Measurements from ENCODE around the gene GTF2I.
A peak's percentile ranks its signal among the peaks of the same experiment; 100 is the strongest.
"Not testable (repeated sequence)": the region's sequence is repeated elsewhere in the genome, so short reads cannot be mapped to it uniquely, and the experiment has no call there.

GTF2I gene

DNA sequence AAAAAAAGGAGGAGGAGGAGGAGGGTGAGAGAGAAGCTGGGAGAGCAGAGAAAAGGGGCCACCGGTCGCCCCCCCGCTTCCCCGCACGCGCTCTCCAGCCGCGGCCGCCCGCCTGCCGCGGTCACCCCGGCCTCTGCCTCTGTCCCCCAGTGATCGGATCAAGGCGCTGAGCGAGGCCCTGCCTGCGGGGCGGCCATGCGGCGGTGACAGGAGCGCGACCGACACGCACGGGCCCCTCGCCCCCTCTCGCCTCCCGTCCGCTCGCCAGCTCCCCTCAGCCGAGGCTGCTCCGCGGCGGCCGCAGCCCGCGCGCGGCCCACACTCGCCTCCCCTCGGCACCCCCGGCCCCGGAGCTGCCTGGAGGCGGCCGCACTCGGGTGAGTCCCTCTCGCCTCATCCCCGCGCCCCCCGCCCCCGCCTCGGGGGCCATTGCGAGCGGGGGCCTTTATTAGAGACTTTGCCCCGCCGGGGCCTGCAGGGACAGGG is at the start of gene GTF2I:
TSS of gene GTF2I (plus strand) at position 27 of the 486 bp plus-strand sequence. CDS start 31,411 bp downstream, outside the sequence.
- peaks cover 4% of the 10 kb centered on the region for H3K36me3 Mint-ChIP-seq
- H3K27me3 Mint-ChIP-seq: no peaks in the 10 kb centered on the region
- H3K4me1 Mint-ChIP-seq (ENCODE audit: low read depth): peaks cover 56% of the 10 kb centered on the region
- peak within 1 kb of the TSS; percentile 88 for H3K4me3 Mint-ChIP-seq
- no peaks in the 10 kb centered on the region for H3K9me3 Mint-ChIP-seq (ENCODE audit: low read depth)
- peak within 1 kb of the TSS; percentile 88 for H3K27ac Mint-ChIP-seq

DNA sequence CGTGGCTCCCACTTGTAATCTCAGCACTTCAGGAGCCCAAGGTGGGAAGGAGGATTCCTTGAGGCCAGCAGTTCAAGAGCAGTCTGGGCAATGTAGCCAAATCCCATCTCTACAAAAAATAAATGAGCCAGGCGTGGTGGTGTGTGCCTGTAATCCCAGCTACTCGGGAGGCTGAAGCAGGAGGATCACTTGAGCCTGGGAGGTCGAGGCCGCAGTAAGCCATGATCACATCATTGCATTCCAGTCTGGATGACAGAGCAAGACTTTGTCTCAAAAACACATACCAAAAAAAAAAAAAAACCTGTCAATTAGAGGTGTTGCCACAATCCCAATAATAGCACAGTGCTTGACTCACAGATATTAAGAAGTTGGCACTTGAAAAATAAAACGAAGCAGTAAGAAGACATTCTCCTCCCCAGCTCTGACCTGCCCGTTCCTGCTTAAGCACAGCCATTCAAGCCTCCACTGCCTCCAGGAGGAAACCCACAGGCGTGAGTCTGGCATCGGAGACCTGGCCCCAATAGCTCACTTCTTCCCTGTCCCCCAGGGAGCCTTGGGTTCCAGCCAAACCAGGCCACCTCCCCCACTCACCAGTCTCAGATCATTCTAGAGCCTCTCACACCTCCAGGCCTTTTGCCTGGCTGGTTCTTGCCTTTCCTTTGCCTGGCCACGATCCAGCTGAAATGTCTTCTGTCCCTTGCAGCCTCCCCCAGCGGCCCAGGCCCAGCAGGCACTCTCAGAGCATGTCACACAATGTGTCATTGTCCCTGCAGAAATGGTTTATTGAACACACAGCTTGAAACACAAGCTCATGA is 45.3 kb upstream of the GTF2I start:
- Mint-ChIP-seq H3K9me3 (ENCODE audit: low read depth) (no peaks in the 10 kb centered on the region), H3K4me1 (ENCODE audit: low read depth) (peaks cover 13% of the 10 kb centered on the region), H3K4me3 (no peak overlapping the region), H3K36me3 (peaks cover 2% of the 10 kb centered on the region), H3K27ac (no peak overlapping the region), H3K27me3 (no peaks in the 10 kb centered on the region)

DNA sequence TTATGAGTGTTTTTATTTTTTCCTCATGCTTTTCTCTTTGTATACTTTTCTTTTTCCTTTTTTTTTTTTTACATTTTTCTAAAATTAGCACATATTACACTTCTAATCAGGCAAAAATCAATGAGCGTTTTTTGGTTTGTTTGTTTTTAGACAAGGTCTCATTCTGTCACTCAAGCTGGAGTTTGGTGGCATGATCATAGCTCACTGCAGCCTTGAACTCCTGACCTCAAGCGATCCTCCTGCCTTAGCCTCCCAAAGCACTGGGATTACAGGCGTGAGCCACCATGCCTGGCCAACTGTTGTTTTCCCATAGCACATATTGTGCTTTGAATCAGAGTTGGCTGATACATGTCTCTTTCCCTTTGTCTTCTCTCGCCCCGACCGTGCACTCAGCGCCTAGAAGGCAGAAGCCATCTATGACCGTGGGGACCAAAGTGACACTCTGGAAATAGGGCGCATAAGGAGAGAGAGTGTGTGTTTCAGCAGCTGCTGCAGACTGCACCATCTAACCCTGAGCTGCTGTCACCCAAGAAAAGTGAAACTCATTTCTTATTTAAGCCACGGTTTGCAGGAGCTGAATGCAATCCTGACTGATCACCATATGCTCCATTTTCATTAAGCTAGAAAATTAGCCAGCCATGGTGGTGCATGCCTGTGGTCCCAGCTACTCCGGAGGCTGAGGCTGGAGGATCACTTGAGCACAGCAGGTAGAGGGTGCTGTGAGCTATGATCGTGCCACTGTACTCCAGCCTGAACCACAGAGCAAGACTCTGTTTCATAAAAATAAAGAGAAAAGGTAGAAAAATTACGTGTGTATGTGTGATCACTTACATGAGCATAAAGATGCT is 41.4 kb upstream of the GTF2I start:
- Mint-ChIP-seq H3K9me3 (ENCODE audit: low read depth) (no peaks in the 10 kb centered on the region), H3K4me1 (ENCODE audit: low read depth) (peaks cover 20% of the 10 kb centered on the region), H3K27ac (peak overlapping the region; percentile 70), H3K27me3 (no peaks in the 10 kb centered on the region), H3K4me3 (no peak overlapping the region), H3K36me3 (peaks cover 2% of the 10 kb centered on the region)

DNA sequence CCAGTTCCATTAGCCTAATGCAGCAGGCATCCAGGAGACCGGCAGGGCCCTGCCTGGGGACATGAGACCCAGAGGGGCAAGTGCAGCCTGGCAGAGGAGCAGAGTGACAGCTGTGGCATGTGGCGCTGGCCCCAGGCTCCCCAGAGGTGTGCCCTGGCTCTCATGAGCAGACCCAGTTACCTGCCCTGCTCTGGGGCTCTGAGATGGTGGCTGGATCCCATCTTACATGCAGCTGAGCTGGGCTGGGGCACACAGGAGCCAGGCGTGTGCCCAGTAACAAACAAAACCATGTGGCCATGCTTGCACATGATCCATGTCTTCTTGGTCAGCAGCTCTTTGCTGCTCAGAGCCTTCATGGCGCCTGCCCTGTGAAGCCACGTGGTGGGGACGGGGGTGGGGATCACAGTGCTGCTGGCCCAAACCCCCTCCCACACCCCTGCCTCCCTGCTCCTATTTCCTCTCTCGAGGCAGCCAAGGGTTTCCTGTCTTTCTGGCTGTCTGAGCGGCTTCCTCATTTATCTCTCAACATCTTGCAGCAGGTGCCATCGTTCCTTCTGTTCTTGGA is 40.3 kb upstream of the GTF2I start:
- H3K27me3 Mint-ChIP-seq: no peaks in the 10 kb centered on the region
- H3K4me1 Mint-ChIP-seq (ENCODE audit: low read depth): peaks cover 20% of the 10 kb centered on the region
- no peak overlapping the region for H3K4me3 Mint-ChIP-seq
- peak overlapping the region; percentile 82 for H3K27ac Mint-ChIP-seq
- H3K36me3 Mint-ChIP-seq: peaks cover 2% of the 10 kb centered on the region
- no peaks in the 10 kb centered on the region for H3K9me3 Mint-ChIP-seq (ENCODE audit: low read depth)

DNA sequence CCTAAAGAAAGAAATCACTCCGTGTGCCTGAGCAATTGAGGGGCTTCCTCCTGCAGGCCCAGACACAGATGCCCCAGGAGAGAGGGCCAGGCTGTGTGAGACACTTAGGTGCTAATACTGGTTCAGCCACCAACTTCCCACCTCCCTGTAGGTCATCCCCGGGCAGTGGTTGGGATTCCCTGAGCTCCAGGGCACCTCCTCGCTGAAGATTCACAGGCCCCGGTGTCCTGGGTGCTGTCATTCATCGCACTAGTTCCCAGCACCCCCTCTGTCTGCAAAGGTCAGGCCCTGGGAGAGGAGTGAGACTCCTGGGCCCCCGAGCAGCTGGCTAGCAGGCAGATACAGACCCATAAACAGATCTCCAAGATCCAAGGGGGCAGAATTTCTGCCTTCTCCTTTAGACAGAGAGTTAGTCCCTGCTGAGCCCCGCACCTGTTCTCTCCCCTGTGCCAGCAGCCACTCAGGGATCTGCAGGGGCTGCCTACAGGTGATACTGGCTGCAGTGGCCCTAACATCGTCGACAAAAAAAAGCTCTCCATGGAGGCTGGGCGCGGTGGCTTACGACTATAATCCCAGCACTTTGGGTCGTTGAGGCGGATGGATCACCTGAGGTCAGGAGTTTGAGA is 38.2 kb upstream of the GTF2I start:
- H3K27me3 Mint-ChIP-seq: no peaks in the 10 kb centered on the region
- H3K27ac Mint-ChIP-seq: no peak overlapping the region
- no peaks in the 10 kb centered on the region for H3K9me3 Mint-ChIP-seq (ENCODE audit: low read depth)
- peaks cover 2% of the 10 kb centered on the region for H3K36me3 Mint-ChIP-seq
- no peak overlapping the region for H3K4me3 Mint-ChIP-seq
- H3K4me1 Mint-ChIP-seq (ENCODE audit: low read depth): peaks cover 20% of the 10 kb centered on the region

DNA sequence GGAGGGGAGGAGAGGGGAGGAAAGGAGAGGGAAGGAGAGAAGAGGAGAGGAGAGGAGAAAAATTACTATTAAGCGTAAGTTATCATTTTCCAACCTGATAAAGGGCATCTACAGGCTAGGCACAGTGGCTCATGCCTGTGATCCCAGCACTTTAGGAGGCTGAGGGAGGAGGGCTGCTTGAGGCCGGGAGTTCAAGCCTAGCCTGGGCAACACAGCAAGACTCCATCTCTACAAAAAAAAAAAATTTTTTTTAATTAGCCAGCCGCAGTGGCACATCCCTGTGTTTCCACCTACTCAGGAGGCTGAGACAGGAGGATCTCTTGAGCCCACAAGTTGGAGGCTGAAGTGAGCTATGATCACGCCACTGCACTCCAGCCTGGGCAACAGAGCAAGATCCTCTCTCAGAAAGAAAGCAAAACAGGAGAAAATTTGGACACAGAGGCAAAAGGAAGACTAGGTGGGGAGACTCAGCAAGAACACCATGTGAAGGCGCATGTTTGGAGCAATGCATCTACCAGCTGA is 35.2 kb upstream of the GTF2I start:
- H3K36me3 Mint-ChIP-seq: no peaks in the 10 kb centered on the region
- no peaks in the 10 kb centered on the region for H3K9me3 Mint-ChIP-seq (ENCODE audit: low read depth)
- H3K4me3 Mint-ChIP-seq: no peak overlapping the region
- H3K4me1 Mint-ChIP-seq (ENCODE audit: low read depth): peaks cover 7% of the 10 kb centered on the region
- no peaks in the 10 kb centered on the region for H3K27me3 Mint-ChIP-seq
- H3K27ac Mint-ChIP-seq: no peak overlapping the region

DNA sequence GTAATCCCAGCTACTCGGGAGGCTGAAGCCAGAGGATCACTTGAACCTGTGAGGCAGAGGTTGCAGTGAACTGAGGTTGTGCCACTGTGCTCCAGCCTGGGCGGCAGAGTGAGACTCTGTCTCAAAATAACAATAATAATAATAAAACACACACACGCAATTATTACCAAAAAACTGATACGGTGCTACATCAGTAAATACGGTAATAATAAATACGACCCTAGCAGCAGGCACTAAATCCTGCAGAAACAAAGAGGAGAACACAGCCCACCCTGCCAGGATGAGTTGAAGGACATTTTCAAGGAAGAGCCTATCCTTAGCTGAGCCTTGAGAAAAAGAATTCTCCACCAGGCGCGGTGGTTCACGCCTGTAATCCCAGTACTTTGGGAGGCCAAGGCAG is 34.4 kb upstream of the GTF2I start:
- H3K27me3 Mint-ChIP-seq: no peaks in the 10 kb centered on the region

DNA sequence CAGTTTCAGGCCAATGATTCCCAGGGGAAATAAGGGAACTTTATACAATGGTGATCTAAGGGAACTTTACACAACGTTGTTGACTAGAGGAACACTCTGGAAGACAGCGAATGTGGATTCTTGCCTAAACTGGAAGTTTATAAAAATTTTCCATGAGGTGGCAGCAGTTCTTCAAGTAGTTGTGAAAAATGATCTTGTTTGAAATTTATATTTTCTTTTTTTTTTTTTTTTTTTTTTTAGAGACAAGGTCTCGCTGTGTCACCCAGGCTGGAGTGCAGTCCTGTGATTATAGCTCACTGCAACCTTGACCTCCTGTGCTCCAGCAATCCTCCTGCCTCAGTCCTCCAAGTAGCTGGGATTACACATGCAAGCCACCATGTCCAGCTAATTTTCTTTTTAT is 32.1 kb upstream of the GTF2I start:
- Mint-ChIP-seq H3K27ac (no peak overlapping the region), H3K36me3 (no peaks in the 10 kb centered on the region), H3K4me3 (no peak overlapping the region), H3K4me1 (ENCODE audit: low read depth) (no peaks in the 10 kb centered on the region), H3K9me3 (ENCODE audit: low read depth) (no peaks in the 10 kb centered on the region), H3K27me3 (no peaks in the 10 kb centered on the region)

More for the DNA sequence above, 34.4 kb upstream of the GTF2I start:
- H3K4me1 Mint-ChIP-seq (ENCODE audit: low read depth): peaks cover under 1% of the 10 kb centered on the region
- no peaks in the 10 kb centered on the region for H3K9me3 Mint-ChIP-seq (ENCODE audit: low read depth)
- H3K36me3 Mint-ChIP-seq: no peaks in the 10 kb centered on the region
- H3K4me3 Mint-ChIP-seq: no peak overlapping the region
- no peak overlapping the region for H3K27ac Mint-ChIP-seq

DNA sequence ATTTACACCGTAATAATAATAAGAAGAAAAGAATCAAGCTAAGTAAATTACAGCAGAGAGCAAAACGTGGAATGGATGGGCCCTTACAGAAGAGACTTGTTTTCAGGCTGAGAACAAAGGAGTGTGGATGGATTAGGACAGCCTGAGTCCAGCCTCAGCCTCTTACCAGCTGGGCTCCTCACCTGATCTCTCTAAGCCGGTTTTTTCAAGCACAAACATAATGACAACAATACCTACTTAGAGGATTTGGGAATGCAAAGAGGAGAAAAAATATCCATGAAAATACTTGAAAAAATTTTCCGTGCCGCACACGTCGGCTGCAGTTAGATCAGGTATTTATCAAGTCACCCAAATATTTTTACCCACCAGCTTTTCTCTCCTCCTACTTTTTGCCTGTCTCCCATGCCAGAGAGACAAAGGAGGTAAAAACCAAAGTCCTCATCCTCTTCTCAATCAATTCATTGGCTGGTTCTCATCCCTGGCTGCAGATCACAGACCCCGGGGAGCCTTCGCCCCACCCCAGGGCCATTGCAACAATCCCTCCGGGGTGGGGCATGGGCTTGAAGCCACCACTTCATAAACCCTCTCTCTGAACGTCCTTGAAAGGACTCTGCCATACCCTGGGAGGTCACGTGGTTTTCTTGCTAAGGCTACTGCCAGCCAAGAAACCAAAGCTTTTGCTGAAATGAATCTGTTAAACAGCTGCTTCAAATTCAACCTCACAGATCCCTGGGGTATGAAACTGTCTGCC is 29.7 kb upstream of the GTF2I start:
- no peaks in the 10 kb centered on the region for H3K9me3 Mint-ChIP-seq (ENCODE audit: low read depth)

DNA sequence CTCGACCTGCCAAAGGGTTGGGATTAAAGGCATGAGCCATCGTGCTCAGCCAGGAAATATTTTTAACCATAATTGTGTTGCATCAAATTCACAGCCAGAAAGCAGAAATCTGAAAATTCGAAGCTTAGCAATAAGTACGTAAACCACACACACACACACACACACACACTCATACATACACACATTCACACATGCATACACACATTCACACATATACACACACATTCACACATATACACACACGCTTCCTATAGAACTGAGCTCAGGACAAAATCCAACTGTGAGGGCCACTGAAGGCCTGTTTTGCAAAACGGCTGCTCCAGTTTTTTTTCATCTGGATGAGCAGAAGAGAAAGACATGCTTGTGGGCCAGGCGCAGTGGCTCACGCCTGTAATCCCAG is 25.0 kb upstream of the GTF2I start:
- Mint-ChIP-seq H3K27me3 (no peaks in the 10 kb centered on the region), H3K27ac (no peak overlapping the region), H3K4me3 (no peak overlapping the region), H3K36me3 (no peaks in the 10 kb centered on the region), H3K4me1 (ENCODE audit: low read depth) (no peaks in the 10 kb centered on the region), H3K9me3 (ENCODE audit: low read depth) (no peaks in the 10 kb centered on the region)

More for the DNA sequence above, 29.7 kb upstream of the GTF2I start:
- no peaks in the 10 kb centered on the region for H3K27me3 Mint-ChIP-seq
- no peaks in the 10 kb centered on the region for H3K36me3 Mint-ChIP-seq
- no peak overlapping the region for H3K4me3 Mint-ChIP-seq
- no peaks in the 10 kb centered on the region for H3K4me1 Mint-ChIP-seq (ENCODE audit: low read depth)
- H3K27ac Mint-ChIP-seq: peak overlapping the region; percentile 46

DNA sequence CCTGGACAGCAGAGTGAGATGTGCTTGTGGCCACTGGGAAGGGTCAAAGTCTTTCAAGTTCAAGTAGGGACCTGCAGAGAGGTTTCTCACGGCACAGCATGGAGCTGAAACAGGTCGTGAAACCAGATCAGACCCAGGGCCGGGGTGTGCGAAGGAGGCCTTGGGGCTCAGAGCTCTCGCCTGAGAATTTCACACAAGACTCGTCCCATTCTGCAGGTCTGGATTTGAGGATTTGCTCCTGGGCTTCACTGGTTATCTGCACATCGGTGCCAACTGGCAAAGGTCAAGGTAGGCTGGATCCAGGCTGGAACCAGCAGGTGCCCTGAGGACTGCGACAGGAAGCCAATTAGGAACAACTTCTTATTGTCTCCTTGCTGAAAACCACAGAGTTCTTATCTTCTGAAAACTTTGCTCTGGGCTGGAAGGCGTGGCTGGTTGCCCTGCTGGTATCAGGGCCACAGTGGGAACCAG is 24.0 kb upstream of the GTF2I start:
- Mint-ChIP-seq H3K4me1 (ENCODE audit: low read depth) (no peaks in the 10 kb centered on the region), H3K36me3 (no peaks in the 10 kb centered on the region), H3K4me3 (no peak overlapping the region), H3K27me3 (no peaks in the 10 kb centered on the region), H3K27ac (no peak overlapping the region), H3K9me3 (ENCODE audit: low read depth) (no peaks in the 10 kb centered on the region)

DNA sequence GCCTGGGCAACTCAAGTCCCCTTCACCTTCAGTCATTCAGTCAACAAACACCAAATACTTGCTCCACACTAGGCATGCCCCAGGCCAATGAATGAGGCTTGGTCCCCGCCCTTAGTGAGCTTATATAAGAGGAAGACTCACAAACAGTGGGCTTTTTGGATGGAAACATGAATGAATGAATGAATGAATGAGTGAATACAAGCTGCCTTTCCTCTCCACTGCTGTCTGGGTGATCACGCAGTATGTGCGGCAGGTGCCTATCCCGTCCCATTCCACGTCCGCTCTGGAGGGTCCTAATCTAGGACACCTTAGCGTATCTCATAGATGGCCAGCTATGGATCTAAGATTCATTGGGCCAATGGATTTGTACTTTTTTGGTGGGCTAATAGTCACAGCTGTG is 19.8 kb upstream of the GTF2I start:
- no peaks in the 10 kb centered on the region for H3K27me3 Mint-ChIP-seq
- H3K27ac Mint-ChIP-seq: no peak overlapping the region

DNA sequence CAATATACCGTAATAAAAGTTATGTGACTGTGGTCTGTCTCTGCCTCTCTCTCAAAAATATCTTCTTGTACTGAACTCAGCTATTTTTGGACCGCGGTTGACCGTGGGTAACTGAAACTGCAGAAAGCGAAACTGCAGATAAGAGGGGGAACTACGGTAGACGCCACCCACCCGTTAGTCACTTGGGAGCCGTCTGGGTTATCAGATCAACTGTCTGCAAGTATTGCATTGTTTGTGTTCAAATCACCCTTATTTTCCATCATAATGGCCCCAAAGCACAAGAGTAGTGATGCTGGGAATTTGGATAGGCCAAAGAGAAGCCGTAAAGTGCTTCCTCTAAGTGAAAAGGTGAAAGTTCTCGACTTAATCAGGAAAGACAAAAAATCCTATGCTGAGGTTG is 7.5 kb upstream of the GTF2I start:
- H3K36me3 Mint-ChIP-seq; H3K27me3 Mint-ChIP-seq; H3K9me3 Mint-ChIP-seq (ENCODE audit: low read depth): not testable (repeated sequence)
- Mint-ChIP-seq H3K4me3 (peak overlapping the region; percentile 88), H3K4me1 (ENCODE audit: low read depth) (peaks cover 34% of the 10 kb centered on the region), H3K27ac (peak overlapping the region; percentile 97)

More for the DNA sequence above, 19.8 kb upstream of the GTF2I start:
- H3K36me3 Mint-ChIP-seq: no peaks in the 10 kb centered on the region
- no peaks in the 10 kb centered on the region for H3K4me1 Mint-ChIP-seq (ENCODE audit: low read depth)
- no peaks in the 10 kb centered on the region for H3K9me3 Mint-ChIP-seq (ENCODE audit: low read depth)
- no peak overlapping the region for H3K4me3 Mint-ChIP-seq

All from activated naive CD8-positive, alpha-beta T cell (primary cell).